ENCODE results near the gene MAPKAP1.

Gene MAPKAP1

DNA sequence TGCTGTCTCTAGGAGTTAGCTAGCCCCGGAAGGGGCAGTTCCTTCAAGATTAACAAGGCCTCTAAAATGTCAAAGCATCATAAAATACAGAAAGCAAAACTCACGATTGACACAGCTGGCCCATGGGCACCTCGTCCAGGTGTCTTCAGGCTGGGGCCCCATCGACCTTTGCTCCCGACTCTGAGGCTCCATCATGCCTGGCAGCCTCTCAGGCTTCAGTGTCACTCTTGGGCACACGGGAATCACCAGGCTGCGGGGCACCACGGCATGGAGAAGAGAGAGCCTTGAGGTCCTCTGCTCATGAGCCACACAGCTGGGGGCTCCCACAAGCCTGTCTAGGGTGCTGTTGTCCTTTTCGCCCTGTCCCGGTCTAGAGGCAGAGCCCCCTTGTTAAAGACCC is 284.2 kb downstream of the MAPKAP1 start:
- Histone ChIP-seq H3K79me2 (ENCODE audit: insufficient read depth, low read length) (no peaks in the 10 kb centered on the region), H3K4me3 (ENCODE audit: insufficient read depth, low read length, poor library complexity, severe bottlenecking) (no peak overlapping the region), H3K27me3 (ENCODE audit: low read length) (no peaks in the 10 kb centered on the region), H3K9me3 (ENCODE audit: insufficient read depth, low read length) (no peaks in the 10 kb centered on the region), H3F3A (ENCODE audit: insufficient read depth) (no peaks in the 10 kb centered on the region), H4K20me1 (ENCODE audit: low read depth, low read length) (no peaks in the 10 kb centered on the region), H3K36me3 (ENCODE audit: low read length) (no peaks in the 10 kb centered on the region), H3K9ac (ENCODE audit: low read length) (no peak overlapping the region), H3K9me2 (replicated peaks; ENCODE audit: insufficient read depth, low read length) (no peaks in the 10 kb centered on the region), H3K27ac (ENCODE audit: low read depth, low read length) (no peak overlapping the region), H3K4me2 (ENCODE audit: low read depth, low read length, poor library complexity, severe bottlenecking) (no peak overlapping the region), H2AFZ (ENCODE audit: low read depth, low read length, severe bottlenecking) (no peak overlapping the region)
- TF ChIP-seq CTCF (IDR thresholded peaks at IDR 0.05; ENCODE audit: insufficient read depth, low read length, poor library complexity, severe bottlenecking) (no peak), EZH2phosphoT487 (conservative IDR thresholded peaks at IDR 0.05; ENCODE audit: low read length) (no peak)

GRCh38 chr9:125421591-125422181 is 285.3 kb downstream of the MAPKAP1 start:
- Histone ChIP-seq H3K36me3 (ENCODE audit: low read length) (no peaks in the 10 kb centered on the region), H3K4me2 (ENCODE audit: low read depth, low read length, poor library complexity, severe bottlenecking) (no peak overlapping the region), H2AFZ (ENCODE audit: low read depth, low read length, severe bottlenecking) (no peak overlapping the region), H3K79me2 (ENCODE audit: insufficient read depth, low read length) (no peaks in the 10 kb centered on the region), H3F3A (ENCODE audit: insufficient read depth) (no peaks in the 10 kb centered on the region), H3K27me3 (ENCODE audit: low read length) (no peaks in the 10 kb centered on the region), H3K9me3 (ENCODE audit: insufficient read depth, low read length) (no peaks in the 10 kb centered on the region), H3K9me2 (replicated peaks; ENCODE audit: insufficient read depth, low read length) (no peaks in the 10 kb centered on the region), H3K27ac (ENCODE audit: low read depth, low read length) (no peak overlapping the region), H3K9ac (ENCODE audit: low read length) (no peak overlapping the region), H4K20me1 (ENCODE audit: low read depth, low read length) (no peaks in the 10 kb centered on the region), H3K4me3 (ENCODE audit: insufficient read depth, low read length, poor library complexity, severe bottlenecking) (no peak overlapping the region)
- no peak for TF ChIP-seq CTCF (IDR thresholded peaks at IDR 0.05; ENCODE audit: insufficient read depth, low read length, poor library complexity, severe bottlenecking)
- TF ChIP-seq EZH2phosphoT487 (conservative IDR thresholded peaks at IDR 0.05; ENCODE audit: low read length): no peak

GRCh38 chr9:125421166-125421565 is 285.8 kb downstream of the MAPKAP1 start:
- Histone ChIP-seq H3K27me3 (ENCODE audit: low read length) (no peaks in the 10 kb centered on the region), H3F3A (ENCODE audit: insufficient read depth) (no peaks in the 10 kb centered on the region), H2AFZ (ENCODE audit: low read depth, low read length, severe bottlenecking) (no peak overlapping the region), H4K20me1 (ENCODE audit: low read depth, low read length) (no peaks in the 10 kb centered on the region), H3K9me2 (replicated peaks; ENCODE audit: insufficient read depth, low read length) (no peaks in the 10 kb centered on the region), H3K27ac (ENCODE audit: low read depth, low read length) (no peak overlapping the region), H3K4me2 (ENCODE audit: low read depth, low read length, poor library complexity, severe bottlenecking) (no peak overlapping the region), H3K4me3 (ENCODE audit: insufficient read depth, low read length, poor library complexity, severe bottlenecking) (no peak overlapping the region), H3K36me3 (ENCODE audit: low read length) (no peaks in the 10 kb centered on the region), H3K9ac (ENCODE audit: low read length) (no peak overlapping the region), H3K9me3 (ENCODE audit: insufficient read depth, low read length) (no peaks in the 10 kb centered on the region), H3K79me2 (ENCODE audit: insufficient read depth, low read length) (no peaks in the 10 kb centered on the region)
- TF ChIP-seq CTCF (IDR thresholded peaks at IDR 0.05; ENCODE audit: insufficient read depth, low read length, poor library complexity, severe bottlenecking): no peak
- no peak for TF ChIP-seq EZH2phosphoT487 (conservative IDR thresholded peaks at IDR 0.05; ENCODE audit: low read length)
